Progenitor cell of endocrine pancreas (in vitro differentiated cells): Measurements from ENCODE around the gene CERK. TPM values are rescaled to one million over a fixed set of nuclear protein-coding genes. Genes with fewer than 3 reads are reported as not detected.
A peak's percentile ranks its signal among the peaks of the same experiment; 100 is the strongest.

Experiments used
- DNase-seq: peaks from one replicate; pipeline ENCODE4 v3.0.0; 2021; ENCODE audit warnings: low spot score; ENCODE audit not compliant: unreplicated experiment
- H3K27ac Mint-ChIP-seq: 2 replicates; pipeline ENCODE4 v1.8.0; 2021; ENCODE audit warnings: mild to moderate bottlenecking, moderate library complexity, mixed read lengths
- H3K27me3 Mint-ChIP-seq: 2 replicates; pipeline ENCODE4 v1.8.0; 2021; ENCODE audit warnings: mixed read lengths
- H3K36me3 Mint-ChIP-seq: 2 replicates; pipeline ENCODE4 v1.8.0; 2022; ENCODE audit warnings: mixed read lengths; ENCODE audit not compliant: insufficient read depth
- H3K4me1 Mint-ChIP-seq: 2 replicates; pipeline ENCODE4 v1.8.0; 2021; ENCODE audit warnings: low read depth, mixed read lengths
- H3K4me3 Mint-ChIP-seq: 2 replicates; pipeline ENCODE4 v1.8.0; 2021; ENCODE audit warnings: low read depth, mild to moderate bottlenecking, moderate library complexity, mixed read lengths
- H3K9me3 Mint-ChIP-seq: 2 replicates; pipeline ENCODE4 v1.8.0; 2021; ENCODE audit warnings: low read depth, mixed read lengths
- total RNA-seq: library from RNA; stranded (reverse); gene quantifications from 2 replicates; pipeline ENCODE4 v1.2.1, GENCODE V29; 2021
- TF ChIP-seq, protein P1 (sequence below): fragments of 200-600 bp; sonication (generic); IDR thresholded peaks from one replicate; pipeline ENCODE4 v1.5.0; 2021; ENCODE audit warnings: antibody characterized with exemption, mild to moderate bottlenecking; ENCODE audit not compliant: unreplicated experiment

The CERK gene
- total RNA-seq, 1 donor from 2014 or later = 62.0 TPM

DNA sequence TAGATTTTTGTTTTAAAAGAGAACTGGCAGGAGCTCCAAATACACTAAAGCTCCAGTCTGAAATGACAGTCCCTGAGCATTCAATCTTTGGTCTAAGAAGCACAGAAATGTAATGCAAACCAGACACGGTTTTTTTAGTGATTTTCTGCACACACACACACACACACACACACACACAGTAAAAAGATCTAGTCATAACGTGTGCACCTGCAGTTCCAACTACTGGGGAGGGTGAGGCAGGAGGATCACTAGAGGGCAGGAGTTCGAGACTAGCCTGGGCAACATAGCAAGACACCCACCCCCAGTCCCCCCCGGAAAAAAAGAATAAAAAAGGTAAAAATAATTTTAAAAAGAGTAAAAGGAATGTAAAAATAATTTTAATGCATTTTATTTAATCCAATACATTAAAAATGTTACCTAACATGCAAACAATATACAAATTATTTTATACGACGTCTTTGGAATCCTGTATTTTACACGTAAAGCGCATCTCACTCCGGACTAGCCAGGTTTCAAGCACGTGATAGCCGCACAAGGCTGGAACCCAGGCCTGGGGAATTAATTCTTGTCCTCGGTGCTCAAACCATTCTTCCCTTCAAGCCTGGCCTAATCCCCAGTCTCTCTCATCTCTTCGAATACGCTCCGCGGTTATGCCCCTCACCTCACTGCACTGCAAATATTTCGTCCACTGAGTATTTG lies 23.6 kb upstream of the CERK start:
- Mint-ChIP-seq H3K36me3 (peaks cover 1% of the 10 kb centered on the region), H3K4me3 (peak overlapping the region; percentile 99), H3K27ac (peak overlapping the region; percentile 100), H3K4me1 (peaks cover 29% of the 10 kb centered on the region), H3K9me3 (peaks cover under 1% of the 10 kb centered on the region), H3K27me3 (no peaks in the 10 kb centered on the region)
- no peak for DNase-seq
- TF ChIP-seq, protein P1, sequence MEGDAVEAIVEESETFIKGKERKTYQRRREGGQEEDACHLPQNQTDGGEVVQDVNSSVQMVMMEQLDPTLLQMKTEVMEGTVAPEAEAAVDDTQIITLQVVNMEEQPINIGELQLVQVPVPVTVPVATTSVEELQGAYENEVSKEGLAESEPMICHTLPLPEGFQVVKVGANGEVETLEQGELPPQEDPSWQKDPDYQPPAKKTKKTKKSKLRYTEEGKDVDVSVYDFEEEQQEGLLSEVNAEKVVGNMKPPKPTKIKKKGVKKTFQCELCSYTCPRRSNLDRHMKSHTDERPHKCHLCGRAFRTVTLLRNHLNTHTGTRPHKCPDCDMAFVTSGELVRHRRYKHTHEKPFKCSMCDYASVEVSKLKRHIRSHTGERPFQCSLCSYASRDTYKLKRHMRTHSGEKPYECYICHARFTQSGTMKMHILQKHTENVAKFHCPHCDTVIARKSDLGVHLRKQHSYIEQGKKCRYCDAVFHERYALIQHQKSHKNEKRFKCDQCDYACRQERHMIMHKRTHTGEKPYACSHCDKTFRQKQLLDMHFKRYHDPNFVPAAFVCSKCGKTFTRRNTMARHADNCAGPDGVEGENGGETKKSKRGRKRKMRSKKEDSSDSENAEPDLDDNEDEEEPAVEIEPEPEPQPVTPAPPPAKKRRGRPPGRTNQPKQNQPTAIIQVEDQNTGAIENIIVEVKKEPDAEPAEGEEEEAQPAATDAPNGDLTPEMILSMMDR = no peak

DNA sequence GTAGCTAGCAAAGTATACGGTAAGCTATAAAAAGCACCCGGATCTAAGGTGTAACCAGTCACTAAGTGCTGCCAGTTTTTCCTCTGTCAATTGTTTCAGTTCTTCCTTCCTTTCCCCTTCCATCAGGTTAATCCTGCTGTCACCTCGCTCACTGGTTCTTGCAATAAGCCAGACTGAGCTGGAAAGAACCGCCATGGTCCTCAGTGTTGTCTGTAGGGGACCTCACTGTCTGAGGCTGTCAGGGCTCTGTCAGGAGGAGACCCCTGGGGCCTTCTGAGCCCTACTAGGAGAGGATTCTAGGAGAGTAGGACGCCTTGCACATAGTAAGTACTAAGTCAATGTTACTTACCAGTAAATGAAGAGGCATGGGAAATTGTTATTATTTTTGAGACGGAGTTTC lies 23.0 kb upstream of the CERK start:
- H3K27me3 Mint-ChIP-seq = no peaks in the 10 kb centered on the region
- TF ChIP-seq, protein P1 = no peak
- H3K9me3 Mint-ChIP-seq = peaks cover 6% of the 10 kb centered on the region
- H3K4me3 Mint-ChIP-seq = peak overlapping the region; percentile 99
- peaks cover 6% of the 10 kb centered on the region for H3K36me3 Mint-ChIP-seq
- H3K4me1 Mint-ChIP-seq = peaks cover 29% of the 10 kb centered on the region
- H3K27ac Mint-ChIP-seq = peak overlapping the region; percentile 88
- DNase-seq = no peak

DNA sequence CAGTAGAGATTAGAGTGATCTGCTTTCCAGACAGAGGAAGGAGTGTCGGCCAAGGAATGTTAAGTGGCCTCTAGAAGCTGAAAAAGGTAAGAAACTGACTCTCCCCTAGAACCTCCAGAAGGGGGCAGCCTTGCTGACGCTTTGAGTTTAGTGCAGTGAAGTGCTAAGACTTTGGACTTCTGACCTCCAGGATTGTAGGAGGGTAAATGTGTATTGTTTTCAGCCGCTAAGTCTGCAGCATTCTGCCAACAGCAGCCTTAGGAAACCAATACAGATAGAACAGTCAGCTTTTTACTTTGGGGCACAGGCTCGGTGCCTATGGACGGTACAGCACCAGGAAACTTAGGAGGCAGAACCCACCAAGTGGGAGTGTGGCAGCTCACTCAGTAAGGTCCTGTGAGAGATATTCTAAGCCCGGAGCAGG lies 20.8 kb upstream of the CERK start:
- TF ChIP-seq, protein P1 = peak; percentile 76
- peaks cover 6% of the 10 kb centered on the region for H3K36me3 Mint-ChIP-seq
- H3K4me1 Mint-ChIP-seq = peaks cover 23% of the 10 kb centered on the region
- no peak overlapping the region for H3K4me3 Mint-ChIP-seq
- peaks cover 6% of the 10 kb centered on the region for H3K9me3 Mint-ChIP-seq
- H3K27me3 Mint-ChIP-seq = no peaks in the 10 kb centered on the region
- peak overlapping the region; percentile 35 for H3K27ac Mint-ChIP-seq
- peak; percentile 45 for DNase-seq

DNA sequence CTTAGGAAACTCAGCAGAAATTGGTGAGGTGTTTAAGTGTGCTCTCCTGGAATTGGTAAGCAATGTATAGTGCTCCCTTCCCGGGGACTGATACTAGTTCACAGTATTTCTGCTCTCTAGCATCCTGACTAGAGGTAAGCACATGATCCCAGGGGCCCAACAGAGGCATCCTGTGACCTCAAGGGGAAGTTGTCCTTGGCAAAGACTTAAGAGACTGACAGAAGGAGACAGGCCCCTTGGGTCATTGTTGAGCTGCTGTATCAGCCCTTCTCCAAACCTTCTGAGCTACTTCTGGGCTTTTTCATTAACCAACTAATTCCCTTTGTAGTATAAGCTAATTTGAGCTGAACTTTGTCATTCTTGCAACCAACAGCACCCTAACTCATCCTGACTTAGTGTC lies 20.1 kb upstream of the CERK start:
- Mint-ChIP-seq H3K4me1 (peaks cover 20% of the 10 kb centered on the region), H3K27me3 (no peaks in the 10 kb centered on the region), H3K27ac (no peak overlapping the region), H3K36me3 (peaks cover 6% of the 10 kb centered on the region), H3K4me3 (no peak overlapping the region), H3K9me3 (peaks cover 6% of the 10 kb centered on the region)
- TF ChIP-seq, protein P1 = no peak
- no peak for DNase-seq

DNA sequence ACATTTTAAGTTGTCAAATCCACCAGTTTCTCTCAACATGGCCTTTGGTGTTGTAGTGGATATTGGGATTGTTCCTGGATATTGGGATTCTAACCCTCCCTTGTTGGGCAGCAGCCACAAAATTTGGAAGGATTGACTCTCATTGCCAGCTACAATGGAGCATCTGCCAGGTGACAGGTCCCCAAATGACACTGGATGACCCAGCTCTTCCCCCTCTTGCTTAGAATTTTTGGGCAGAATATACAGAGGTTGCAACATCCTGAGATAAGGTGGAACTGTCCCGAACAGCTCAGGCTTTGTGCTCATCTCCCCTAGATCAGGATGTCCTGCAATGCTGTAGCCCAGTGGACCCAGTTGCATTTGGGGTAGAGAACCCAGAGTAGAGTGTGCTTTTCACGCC lies 19.1 kb upstream of the CERK start:
- H3K36me3 Mint-ChIP-seq = peaks cover 6% of the 10 kb centered on the region
- no peak overlapping the region for H3K4me3 Mint-ChIP-seq
- TF ChIP-seq, protein P1 = no peak
- H3K9me3 Mint-ChIP-seq = peaks cover 6% of the 10 kb centered on the region
- H3K4me1 Mint-ChIP-seq = peaks cover 14% of the 10 kb centered on the region
- no peaks in the 10 kb centered on the region for H3K27me3 Mint-ChIP-seq
- H3K27ac Mint-ChIP-seq = no peak overlapping the region
- no peak for DNase-seq
